HG03460 (cell line): ENCODE results near the gene ZBTB1.
A peak's percentile ranks its signal among the peaks of the same experiment; 100 is the strongest.
"Not testable (repeated sequence)": the region's sequence is repeated elsewhere in the genome, so short reads cannot be mapped to it uniquely, and the experiment has no call there.

Experiments
- ATAC-seq: cut with Tn5 transposase; IDR thresholded peaks from one replicate; pipeline ENCODE4 v1.9.1; 2021; ENCODE audit not compliant: unreplicated experiment

Gene ZBTB1

DNA sequence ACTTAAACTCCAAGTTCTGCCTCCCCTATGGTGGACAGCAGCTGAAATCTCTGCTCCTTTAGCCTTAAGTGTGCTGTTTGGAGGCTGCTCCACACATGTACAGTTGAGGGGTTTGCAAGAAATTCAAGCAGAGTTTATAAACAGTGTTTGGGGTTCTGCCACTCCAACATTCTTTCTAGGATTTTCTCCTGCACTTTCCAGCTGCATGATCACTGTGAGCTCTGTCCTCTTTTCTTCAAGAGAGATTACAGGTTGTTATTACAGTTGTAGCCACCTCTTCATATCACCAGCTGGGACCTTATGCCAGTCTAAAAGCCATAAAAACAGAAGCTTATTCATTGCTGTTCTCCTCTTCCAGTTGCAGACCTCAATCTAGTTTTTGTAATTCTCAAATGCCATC is 9.3 kb upstream of the ZBTB1 start:
- no peak for ATAC-seq

DNA sequence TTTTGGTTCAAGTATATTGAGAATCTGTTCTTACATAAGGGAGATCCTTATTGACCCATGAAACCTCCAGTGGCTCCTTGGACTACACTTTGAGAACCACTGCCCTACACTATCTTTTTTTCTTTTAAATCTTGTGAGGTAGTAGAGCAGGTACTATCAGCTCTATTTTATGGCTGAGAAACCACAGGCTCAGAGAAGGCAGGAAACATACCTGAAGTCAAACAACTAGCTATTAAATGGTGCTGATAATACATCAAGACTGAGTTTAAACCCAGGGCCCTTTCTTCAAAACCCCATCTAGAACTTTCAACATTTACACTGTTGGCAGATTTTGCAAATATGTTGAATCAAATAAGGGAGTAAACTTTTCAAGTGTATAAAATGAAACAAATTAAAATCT is 7.8 kb upstream of the ZBTB1 start:
- no peak for ATAC-seq

DNA sequence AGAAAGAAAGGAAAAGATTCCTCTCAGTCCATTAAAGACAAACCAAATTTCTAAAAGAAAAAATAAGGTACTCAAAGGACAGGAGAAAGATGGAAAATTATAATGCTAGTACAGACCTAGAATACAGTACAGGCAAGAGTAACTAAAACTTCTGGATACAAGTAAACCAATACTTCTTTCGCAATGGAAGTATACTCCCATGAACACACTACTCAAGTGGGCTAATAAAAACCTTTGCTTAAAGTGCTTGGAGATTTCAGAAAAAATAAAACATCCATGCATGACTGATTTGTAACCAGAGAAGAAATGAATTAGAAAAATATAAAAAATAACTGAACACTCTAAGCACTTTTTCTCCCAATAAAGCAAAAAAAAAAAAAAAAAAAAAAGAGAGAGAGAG is 4.5 kb upstream of the ZBTB1 start:
- ATAC-seq: no peak

- ATAC-seq: no peak
Observed at GRCh38 chr14:64501411-64502171, 3.0 kb upstream of the ZBTB1 start.

DNA sequence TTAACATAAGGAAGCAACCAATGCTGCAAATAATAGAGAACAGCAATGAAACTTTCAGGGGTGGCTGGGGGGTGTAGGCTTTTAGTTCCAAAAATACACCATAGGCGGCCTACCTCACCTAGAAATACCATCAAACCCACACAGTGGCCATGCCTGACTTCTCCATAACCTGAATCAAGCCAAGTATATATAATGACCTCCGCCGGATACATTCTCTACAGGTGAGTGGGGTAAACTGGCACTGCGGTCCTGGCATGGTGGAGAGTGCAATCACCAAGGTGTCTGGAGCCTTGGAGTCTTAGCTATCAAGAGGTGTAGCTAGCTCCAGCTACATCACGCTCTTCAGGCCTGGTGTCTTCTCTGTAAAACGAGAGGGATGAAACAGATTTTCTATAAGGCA is 2.1 kb upstream of the ZBTB1 start:
- no peak for ATAC-seq

DNA sequence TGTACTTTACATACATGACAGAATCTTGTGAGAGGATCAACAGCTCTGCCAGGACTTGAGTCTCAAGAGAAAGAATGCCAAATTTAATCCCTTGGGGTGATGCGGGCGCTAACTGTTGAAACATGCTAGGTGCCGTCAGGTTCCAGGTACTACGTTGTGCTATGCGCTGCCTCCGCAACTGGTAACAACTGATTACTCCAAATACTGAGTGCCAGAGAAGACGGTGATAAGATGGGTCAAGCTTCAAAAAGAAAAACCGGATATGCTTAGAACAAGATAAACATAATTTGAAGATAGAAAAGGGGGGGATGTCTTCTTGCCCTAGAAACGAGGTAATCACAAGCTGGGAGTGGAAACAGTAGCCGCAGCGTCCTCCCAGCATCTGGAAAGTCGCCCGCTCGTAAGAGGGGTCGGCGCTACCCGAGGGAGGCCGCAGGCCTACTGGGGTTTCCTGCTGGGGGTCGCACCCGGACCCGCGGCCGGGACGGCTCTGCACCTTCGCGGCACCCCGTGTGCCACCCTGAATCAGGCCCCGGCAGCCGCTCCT is 1.6 kb upstream of the ZBTB1 start:
- ATAC-seq: peak; percentile 1

GRCh38 chr14:64503434-64504309 is 898 bp upstream of the ZBTB1 start, which contains the start of gene ZBTB25:
Gene ZBTB25 (minus strand): TSS chr14:64503838. CDS start chr14:64490533, 13,305 bp downstream.
- ATAC-seq: peak; percentile 53

DNA sequence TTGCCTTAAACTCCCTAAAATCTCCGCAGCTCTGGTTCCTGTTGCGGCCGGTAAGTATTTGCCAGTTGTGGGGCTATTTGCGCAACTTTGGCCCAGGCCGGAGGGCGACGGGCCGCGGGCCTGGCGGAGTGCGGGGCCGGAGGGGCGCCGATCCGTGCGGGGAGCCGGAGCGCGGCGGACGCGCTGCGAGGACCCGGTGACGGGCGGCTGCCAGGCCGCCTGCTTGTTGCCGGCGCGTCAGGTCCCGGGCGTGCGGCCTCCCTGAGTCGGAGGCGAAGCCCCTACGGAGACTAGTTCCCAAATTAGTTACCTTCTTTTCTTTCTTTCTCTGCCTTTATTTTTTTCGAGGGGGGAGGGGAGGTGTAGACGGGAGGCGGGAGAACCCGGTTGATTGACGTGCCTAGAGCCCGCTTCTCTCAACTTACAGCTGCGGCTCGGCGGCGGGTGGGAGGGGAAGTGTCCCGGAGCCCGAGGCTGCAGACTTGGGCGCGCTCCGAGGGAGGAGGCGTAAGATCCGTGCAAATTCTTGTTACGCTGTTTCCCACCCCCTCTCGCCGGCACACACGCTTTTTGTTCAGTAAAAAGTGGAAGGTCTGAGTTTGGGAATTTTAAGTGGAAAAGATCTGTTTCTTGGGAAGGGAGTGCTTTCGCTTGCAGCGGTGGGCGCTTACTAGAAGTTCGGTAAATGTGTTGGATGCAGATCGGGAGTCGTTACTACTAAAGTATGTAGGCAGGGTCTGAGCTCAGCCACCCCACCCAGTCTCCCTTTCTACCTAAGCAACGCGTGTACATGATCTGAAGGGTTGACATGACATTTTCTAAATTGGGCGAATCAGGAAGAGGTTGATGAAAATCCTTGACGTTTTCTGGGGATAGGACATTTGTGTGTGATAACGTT is 576 bp downstream of the ZBTB1 start:
- ATAC-seq: peak; percentile 24

DNA sequence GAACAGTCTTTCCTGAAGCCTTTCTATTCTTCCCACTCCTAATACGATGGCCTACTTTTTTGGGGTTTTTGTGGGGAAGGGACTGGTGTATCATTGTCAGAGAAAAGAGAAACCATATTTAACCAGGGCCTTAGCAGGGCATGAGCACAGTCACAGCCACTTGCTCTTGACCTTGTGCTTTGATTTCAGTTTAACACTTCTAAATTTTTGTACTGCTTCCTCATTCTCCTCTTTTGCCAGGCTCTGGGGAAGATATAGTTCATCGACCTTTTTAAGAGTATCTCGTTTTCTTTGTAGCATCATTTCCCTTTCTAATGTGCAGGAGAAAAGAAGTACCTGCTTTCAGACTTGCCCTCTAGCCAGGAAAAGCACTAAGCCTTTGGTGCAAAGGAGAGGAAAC is 2.2 kb downstream of the ZBTB1 start:
- no peak for ATAC-seq

GRCh38 chr14:64507376-64508156 is 3.0 kb downstream of the ZBTB1 start:
- ATAC-seq: no peak

DNA sequence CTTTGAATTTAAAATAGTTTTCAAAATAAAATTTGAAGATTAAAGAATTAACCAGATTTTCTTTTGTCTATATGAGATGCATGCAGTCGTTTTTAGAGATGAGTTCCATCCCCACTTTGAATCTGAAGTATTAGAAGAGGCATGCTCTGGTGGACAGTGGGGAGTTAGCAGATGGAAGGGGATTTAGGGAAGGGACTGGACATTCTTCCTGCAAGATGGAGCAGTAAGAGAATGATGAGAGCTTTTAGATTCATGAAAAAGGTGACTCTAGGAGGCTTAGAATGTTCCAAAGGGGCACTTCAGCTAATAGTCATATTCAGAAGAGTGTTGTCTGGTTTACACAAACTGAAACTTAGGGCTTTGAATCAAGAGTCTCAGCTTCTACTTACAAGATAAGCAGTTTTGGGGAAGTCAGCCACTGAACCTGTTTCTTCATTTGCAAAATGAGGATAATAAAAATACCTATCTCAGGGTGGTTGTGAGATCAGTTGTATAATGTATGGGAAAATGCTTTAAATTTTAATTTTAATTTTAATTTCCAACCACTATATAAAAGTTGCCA is 3.7 kb downstream of the ZBTB1 start:
- ATAC-seq: no peak

- ATAC-seq: no peak
Observed at GRCh38 chr14:64509036-64509435, 4.5 kb downstream of the ZBTB1 start.

DNA sequence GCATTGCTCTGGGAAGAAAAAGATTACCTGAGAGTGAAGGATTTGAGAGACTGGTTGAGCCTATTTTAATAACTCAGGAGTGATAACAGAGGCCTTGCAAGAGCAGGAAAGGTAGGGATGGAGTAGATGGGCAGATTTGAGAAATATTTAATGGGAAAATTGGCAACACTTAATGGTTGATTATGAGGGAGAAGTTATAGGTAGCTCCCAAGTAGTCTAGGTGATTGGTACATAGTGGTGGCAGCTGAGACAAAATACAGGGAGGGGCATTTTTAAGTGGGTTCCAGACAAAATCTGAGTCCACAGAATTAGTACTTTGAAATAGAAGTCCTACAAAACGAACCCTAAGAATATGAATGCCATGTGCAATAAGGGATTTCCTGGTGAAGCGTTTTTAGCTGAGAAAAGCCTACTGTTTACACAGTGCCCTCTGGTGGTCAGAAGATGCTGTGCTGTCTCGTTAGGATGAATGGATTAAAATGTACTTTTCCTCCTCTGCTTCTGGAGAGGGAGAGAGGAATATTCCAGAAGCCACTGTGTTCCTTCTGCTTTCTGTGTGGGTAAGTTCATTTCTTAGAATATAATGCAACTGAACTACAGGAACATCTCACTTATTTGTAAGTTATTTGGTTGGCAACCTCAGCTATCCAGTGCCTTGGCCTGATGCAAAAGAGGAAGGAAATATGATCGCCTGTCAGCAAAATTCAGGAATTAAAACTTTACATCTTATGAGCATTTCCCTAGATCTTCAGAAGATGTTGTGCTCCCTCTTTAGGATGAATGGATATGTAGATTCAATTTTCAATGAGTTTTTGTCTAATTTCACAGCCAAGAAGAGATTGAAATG is 6.5 kb downstream of the ZBTB1 start:
- no peak for ATAC-seq

DNA sequence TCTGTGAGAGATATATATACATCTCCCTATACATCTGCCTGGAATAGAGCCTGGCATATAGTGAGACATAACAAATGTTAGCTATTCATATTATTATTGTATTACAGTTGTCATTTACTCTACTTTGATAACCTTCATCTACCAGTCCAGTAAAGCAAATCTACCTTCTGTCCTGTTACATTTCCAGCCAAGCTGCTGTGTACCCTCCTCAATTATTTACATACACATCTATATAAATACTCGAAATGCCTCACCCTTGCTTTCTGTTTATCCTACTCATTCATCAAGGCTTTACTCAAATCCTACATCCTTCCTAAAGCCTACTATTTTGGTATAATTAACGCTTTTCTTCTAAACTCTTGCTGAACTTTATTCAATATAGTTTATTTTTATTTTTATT is 8.7 kb downstream of the ZBTB1 start:
- ATAC-seq: no peak

GRCh38 chr14:64515053-64515452 is 10.5 kb downstream of the ZBTB1 start:
- ATAC-seq: no peak

GRCh38 chr14:64516969-64517368 is 12.4 kb downstream of the ZBTB1 start:
- no peak for ATAC-seq

DNA sequence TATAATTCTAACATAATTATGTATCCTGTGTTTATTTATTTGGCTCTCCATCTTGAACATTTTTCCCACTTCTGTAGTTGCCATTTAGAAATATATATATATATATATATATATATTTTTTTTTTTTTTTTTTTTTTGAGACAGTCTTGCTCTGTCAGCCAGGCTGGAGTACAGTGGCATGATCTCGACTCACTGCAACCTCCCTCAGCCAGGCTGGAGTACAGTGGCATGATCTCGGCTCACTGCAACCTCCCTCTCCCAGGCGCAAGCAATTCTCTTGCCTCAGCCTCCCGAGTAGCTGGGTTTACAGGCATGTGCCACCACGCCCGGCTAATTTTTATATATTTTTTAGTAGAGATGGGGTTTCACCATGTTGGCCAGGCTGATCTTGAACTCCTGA is 13.1 kb downstream of the ZBTB1 start:
- ATAC-seq: not testable (repeated sequence)

DNA sequence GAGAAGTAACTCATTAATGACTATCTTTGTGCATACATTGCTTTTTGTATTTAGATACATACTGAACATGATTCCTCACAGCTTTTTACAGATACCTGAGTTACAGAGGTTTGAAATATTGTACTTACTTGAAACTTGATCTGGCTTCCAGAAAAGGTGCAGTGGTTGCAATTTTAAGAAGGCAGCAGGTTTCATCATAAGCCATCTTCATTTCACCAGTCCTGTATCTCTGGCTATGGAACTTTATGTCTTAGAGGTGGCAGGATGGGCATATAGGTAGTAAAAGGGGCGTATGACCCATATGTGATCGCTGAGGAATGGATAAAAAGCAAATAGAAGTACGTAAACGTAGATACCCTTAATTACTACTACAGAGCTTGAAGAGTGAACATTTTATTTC is 13.7 kb downstream of the ZBTB1 start:
- no peak for ATAC-seq

DNA sequence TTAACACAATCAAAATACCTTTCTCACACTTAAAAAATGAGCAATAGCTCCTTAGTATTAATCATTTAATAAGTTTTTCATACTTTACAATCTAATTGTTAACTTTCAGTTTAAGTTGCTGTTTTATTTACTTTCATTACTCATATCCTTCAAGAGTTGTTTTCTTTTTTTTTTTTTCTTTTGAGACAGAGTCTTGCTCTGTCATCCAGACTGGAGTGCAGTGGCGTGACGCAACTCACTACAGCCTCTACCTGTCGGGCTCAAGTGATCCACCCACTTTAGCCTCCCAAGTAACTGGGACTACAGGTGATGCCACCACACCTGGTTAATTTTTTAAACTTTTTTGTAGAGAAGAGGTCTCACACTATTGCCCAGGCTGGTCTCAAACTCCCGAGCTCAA is 16.1 kb downstream of the ZBTB1 start:
- ATAC-seq: no peak
